Loucy (cell line): ENCODE data around the gene SP6.

Source experiments
- EZH2phosphoT487 ChIP-seq: fragments of 200-600 bp; IDR thresholded peaks from 2 replicates; pipeline ENCODE4 v1.6.1; 2018; ENCODE audit warnings: antibody characterized with exemption, mild to moderate bottlenecking, moderate library complexity, borderline replicate concordance
- TF ChIP-seq, protein P1 (sequence below): fragments of 200-600 bp; sonication (generic); conservative IDR thresholded peaks from 2 replicates; pipeline ENCODE4 v1.5.1; 2014; ENCODE audit warnings: mild to moderate bottlenecking, antibody characterized with exemption, low read length

DNA sequence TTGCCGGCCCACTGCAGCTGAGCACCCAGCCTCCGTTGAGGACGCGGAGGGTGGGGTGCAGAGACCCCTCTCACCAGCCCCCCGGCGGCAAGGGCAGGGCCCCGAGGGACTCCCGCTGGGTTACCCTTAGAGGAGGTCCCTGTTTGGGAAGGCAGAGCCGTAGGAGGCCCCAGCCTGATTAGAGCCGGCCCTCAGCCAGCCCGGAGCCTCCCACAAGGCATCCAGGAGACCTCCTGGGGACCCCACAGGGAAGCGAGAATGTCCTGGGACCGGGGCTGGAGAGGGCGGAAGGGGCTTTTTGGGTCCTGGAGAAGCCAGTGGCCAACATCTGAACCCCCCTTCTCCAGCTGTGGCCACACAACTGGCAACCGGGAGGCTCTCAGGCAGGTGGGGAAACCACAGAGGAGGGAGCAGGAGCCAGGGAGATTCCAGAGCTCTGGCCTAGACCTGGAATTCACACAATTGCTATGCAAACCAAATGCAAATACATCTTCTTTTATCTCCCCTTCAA lies 21.7 kb upstream of the SP6 start:
- TF ChIP-seq, protein P1, sequence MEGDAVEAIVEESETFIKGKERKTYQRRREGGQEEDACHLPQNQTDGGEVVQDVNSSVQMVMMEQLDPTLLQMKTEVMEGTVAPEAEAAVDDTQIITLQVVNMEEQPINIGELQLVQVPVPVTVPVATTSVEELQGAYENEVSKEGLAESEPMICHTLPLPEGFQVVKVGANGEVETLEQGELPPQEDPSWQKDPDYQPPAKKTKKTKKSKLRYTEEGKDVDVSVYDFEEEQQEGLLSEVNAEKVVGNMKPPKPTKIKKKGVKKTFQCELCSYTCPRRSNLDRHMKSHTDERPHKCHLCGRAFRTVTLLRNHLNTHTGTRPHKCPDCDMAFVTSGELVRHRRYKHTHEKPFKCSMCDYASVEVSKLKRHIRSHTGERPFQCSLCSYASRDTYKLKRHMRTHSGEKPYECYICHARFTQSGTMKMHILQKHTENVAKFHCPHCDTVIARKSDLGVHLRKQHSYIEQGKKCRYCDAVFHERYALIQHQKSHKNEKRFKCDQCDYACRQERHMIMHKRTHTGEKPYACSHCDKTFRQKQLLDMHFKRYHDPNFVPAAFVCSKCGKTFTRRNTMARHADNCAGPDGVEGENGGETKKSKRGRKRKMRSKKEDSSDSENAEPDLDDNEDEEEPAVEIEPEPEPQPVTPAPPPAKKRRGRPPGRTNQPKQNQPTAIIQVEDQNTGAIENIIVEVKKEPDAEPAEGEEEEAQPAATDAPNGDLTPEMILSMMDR, result no peak
- TF ChIP-seq EZH2phosphoT487, result no peak
